Stimulated activated CD8-positive, alpha-beta memory T cell treated with anti-CD3 and anti-CD28 coated beads, Interleukin-7, amount 100 ng/mL, for 48 hours (primary cell): ENCODE data around the gene MIA.
A peak's percentile ranks its signal among the peaks of the same experiment; 100 is the strongest.
"Not testable (repeated sequence)": the region's sequence is repeated elsewhere in the genome, so short reads cannot be mapped to it uniquely, and the experiment has no call there.

Source experiments
- DNase-seq, 2 donors: peaks; one replicate each; pipeline ENCODE4 v3.0.0-alpha.2; 2020; ENCODE audit warnings: low read depth in 1 of 2; ENCODE audit errors: extremely low read depth in 1 of 2

MIA gene

GRCh38 chr19:40818480-40819399 is 43.4 kb downstream of the MIA start:
- DNase-seq, result peak in 1 of 2 donors; percentile 58

GRCh38 chr19:40819479-40820234 is 44.3 kb downstream of the MIA start:
- DNase-seq, result not testable (repeated sequence)

- DNase-seq, result no peak
These were observed 46.8 kb downstream of the MIA start for GRCh38 chr19:40822161-40822560.

GRCh38 chr19:40822704-40823553 is 47.6 kb downstream of the MIA start:
- not testable (repeated sequence) for DNase-seq

GRCh38 chr19:40824916-40825315 is 49.6 kb downstream of the MIA start:
- DNase-seq, result not testable (repeated sequence)

GRCh38 chr19:40825460-40826095 is 50.3 kb downstream of the MIA start:
- not testable (repeated sequence) for DNase-seq

GRCh38 chr19:40826312-40826698 is 51.0 kb downstream of the MIA start:
- DNase-seq, result not testable (repeated sequence)

GRCh38 chr19:40826699-40827385 is 51.5 kb downstream of the MIA start:
- DNase-seq, result not testable (repeated sequence)
